ENCODE measurements around the gene OR10T2. TPM values are rescaled to one million over a fixed set of nuclear protein-coding genes. Genes with fewer than 3 reads are reported as not detected.

OR10T2 gene
- total and polyA plus RNA-seq, 2 of the 4 experiments (the other 2 are of a cell fraction), result not detected

DNA sequence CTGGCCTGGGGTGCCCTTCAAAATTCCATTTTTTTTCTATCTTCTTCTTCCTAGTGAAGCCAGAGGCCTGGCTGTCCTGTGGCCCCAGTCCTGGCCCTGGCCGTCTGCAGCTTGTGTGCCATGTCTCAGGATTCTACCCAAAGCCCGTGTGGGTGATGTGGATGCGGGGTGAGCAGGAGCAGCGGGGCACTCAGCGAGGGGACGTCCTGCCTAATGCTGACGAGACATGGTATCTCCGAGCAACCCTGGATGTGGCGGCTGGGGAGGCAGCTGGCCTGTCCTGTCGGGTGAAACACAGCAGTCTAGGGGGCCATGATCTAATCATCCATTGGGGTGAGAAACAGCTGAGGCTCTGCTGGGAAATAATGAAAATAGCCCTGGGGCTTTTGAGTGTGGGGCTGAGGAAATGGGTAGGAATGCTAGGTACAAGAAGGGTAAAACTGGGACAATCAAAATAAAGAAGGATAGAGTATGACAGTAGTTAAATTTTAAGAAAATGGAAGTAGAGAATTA is 43.4 kb downstream of the OR10T2 start:
- H3K9ac ChIP-seq (ENCODE audit: low read depth, low read length), result no peak overlapping the region
- no TSS peak for BruUV-seq (replicated peaks)
- H2BK120ac ChIP-seq (ENCODE audit: low read depth, low read length), result no peak overlapping the region
- no peak overlapping the region for H3K18ac ChIP-seq (ENCODE audit: low read depth, low read length)
- dilution Hi-C loops (cut with HindIII; ENCODE audit: low sequenced_read_pairs, unreplicated experiment) (no loop called here), intact Hi-C loops (cut with micrococcal nuclease) (no loop called here), in situ Hi-C loops (cut with MboI; ENCODE audit: low sequenced_read_pairs) (no loop called here)
- H3K79me1 ChIP-seq (ENCODE audit: low read depth in 1 of 2, low read length in 2 of 2), result no peaks in the 10 kb centered on the region
- TF ChIP-seq, protein P1, sequence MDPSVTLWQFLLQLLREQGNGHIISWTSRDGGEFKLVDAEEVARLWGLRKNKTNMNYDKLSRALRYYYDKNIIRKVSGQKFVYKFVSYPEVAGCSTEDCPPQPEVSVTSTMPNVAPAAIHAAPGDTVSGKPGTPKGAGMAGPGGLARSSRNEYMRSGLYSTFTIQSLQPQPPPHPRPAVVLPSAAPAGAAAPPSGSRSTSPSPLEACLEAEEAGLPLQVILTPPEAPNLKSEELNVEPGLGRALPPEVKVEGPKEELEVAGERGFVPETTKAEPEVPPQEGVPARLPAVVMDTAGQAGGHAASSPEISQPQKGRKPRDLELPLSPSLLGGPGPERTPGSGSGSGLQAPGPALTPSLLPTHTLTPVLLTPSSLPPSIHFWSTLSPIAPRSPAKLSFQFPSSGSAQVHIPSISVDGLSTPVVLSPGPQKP (IDR thresholded peaks at IDR 0.05; ENCODE audit: borderline replicate concordance, low read depth, low read length), result no peak
- TF ChIP-seq, protein P2, sequence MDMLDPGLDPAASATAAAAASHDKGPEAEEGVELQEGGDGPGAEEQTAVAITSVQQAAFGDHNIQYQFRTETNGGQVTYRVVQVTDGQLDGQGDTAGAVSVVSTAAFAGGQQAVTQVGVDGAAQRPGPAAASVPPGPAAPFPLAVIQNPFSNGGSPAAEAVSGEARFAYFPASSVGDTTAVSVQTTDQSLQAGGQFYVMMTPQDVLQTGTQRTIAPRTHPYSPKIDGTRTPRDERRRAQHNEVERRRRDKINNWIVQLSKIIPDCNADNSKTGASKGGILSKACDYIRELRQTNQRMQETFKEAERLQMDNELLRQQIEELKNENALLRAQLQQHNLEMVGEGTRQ (IDR thresholded peaks at IDR 0.05; ENCODE audit: low read depth, low read length), result no peak
- TF ChIP-seq SMC3 (IDR thresholded peaks at IDR 0.05; ENCODE audit: low read depth, low read length) (no peak), MAZ (IDR thresholded peaks at IDR 0.05; ENCODE audit: borderline replicate concordance, low read depth, low read length) (no peak), NFE2L2 (IDR thresholded peaks at IDR 0.05; ENCODE audit: low read depth, low read length) (no peak), BHLHE40 (IDR thresholded peaks at IDR 0.05; ENCODE audit: low read depth, low read length) (no peak), POLR2A (IDR thresholded peaks at IDR 0.05; ENCODE audit: low read depth, low read length) (no peak), MAFK (IDR thresholded peaks at IDR 0.05; ENCODE audit: low read depth, low read length) (no peak), RCOR1 (IDR thresholded peaks at IDR 0.05; ENCODE audit: insufficient replicate concordance, low read length) (no peak), CEBPB (IDR thresholded peaks at IDR 0.05; ENCODE audit: low read depth, low read length) (no peak), FOS (IDR thresholded peaks at IDR 0.05; ENCODE audit: low read depth, low read length) (no peak), RFX5 (IDR thresholded peaks at IDR 0.05; ENCODE audit: low read depth, low read length) (no peak), RAD21 (IDR thresholded peaks at IDR 0.05; ENCODE audit: low read length) (no peak), MXI1 (IDR thresholded peaks at IDR 0.05; ENCODE audit: borderline replicate concordance, low read depth, low read length) (no peak), CHD1 (IDR thresholded peaks at IDR 0.05; ENCODE audit: low read depth, low read length) (no peak)
- TF ChIP-seq, protein P3, sequence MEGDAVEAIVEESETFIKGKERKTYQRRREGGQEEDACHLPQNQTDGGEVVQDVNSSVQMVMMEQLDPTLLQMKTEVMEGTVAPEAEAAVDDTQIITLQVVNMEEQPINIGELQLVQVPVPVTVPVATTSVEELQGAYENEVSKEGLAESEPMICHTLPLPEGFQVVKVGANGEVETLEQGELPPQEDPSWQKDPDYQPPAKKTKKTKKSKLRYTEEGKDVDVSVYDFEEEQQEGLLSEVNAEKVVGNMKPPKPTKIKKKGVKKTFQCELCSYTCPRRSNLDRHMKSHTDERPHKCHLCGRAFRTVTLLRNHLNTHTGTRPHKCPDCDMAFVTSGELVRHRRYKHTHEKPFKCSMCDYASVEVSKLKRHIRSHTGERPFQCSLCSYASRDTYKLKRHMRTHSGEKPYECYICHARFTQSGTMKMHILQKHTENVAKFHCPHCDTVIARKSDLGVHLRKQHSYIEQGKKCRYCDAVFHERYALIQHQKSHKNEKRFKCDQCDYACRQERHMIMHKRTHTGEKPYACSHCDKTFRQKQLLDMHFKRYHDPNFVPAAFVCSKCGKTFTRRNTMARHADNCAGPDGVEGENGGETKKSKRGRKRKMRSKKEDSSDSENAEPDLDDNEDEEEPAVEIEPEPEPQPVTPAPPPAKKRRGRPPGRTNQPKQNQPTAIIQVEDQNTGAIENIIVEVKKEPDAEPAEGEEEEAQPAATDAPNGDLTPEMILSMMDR (conservative IDR thresholded peaks at IDR 0.05; ENCODE audit: low read depth, low read length), result no peak
- H2BK20ac ChIP-seq (ENCODE audit: low read depth, low read length), result no peak overlapping the region
- H3K27me3 ChIP-seq (ENCODE audit: control insufficient read depth, insufficient read depth, low read length), result no peaks in the 10 kb centered on the region
- no peaks in the 10 kb centered on the region for H3K4me1 ChIP-seq (ENCODE audit: control insufficient read depth, insufficient read depth, low read length)
- H3K9me1 ChIP-seq (ENCODE audit: insufficient read depth, low read length), result no peaks in the 10 kb centered on the region
- no peak overlapping the region for H2AK5ac ChIP-seq (ENCODE audit: low read depth, low read length)
- no peak overlapping the region for H3K4ac ChIP-seq (ENCODE audit: low read depth, low read length)
- 47% methylated on average over 4 of the region's 10 CpGs; no CpG with 5 or more reads in 1 of the 2 experiments for WGBS, 2 experiments (ENCODE audit: extremely low coverage in 2 of 2, insufficient read length in 1 of 2)
- DNase-seq (no peak), ATAC-seq (ENCODE audit: low read depth) (no peak)
- no peak overlapping the region for H2BK5ac ChIP-seq (ENCODE audit: low read depth, low read length, poor library complexity, severe bottlenecking)
- H3K14ac ChIP-seq (replicated peaks; ENCODE audit: low read depth, low read length), result no peak overlapping the region
- no peak overlapping the region for H3K4me3 ChIP-seq (ENCODE audit: insufficient read depth, low read depth, low read length)
- no peaks in the 10 kb centered on the region for H3K36me3 ChIP-seq (ENCODE audit: control insufficient read depth, insufficient read depth, low read length)
- no peaks in the 10 kb centered on the region; the same call in 1 of the 2 replicates for H3K9me3 ChIP-seq (ENCODE audit: control insufficient read depth, insufficient read depth, low read length)
- H4K5ac ChIP-seq (ENCODE audit: low read depth, low read length), result no peak overlapping the region
- no peak overlapping the region for H4K91ac ChIP-seq (ENCODE audit: insufficient read depth, low read depth, low read length)
- H3K23ac ChIP-seq (ENCODE audit: low read depth, low read length), result no peak overlapping the region
- H2AK9ac ChIP-seq (replicated peaks; ENCODE audit: low read depth, low read length, poor library complexity), result no peak overlapping the region
- H4K8ac ChIP-seq (ENCODE audit: low read depth in 2 of 2, low read length in 2 of 2), result no peak overlapping the region
- no peak overlapping the region for H3K4me2 ChIP-seq (ENCODE audit: low read depth, low read length)
- ChIA-PET CTCF (interaction anchor here (0.7 kb wide), 1 partner anchor 27 kb away, joined by 3 read pairs; no protein-coding TSS in a partner anchor), POLR2A (ENCODE audit: unreplicated experiment) (no interaction called here)
- H2BK15ac ChIP-seq (ENCODE audit: low read depth, low read length), result no peak overlapping the region
- no peak overlapping the region for H2AFZ ChIP-seq (replicated peaks; ENCODE audit: low read length, poor library complexity)
- H3K56ac ChIP-seq (ENCODE audit: extremely low read depth, insufficient read depth, low read length), result no peak overlapping the region
- H3K27ac ChIP-seq (ENCODE audit: insufficient read depth, low read length), result no peak overlapping the region
- H4K20me1 ChIP-seq (ENCODE audit: insufficient read depth, low read length), result no peaks in the 10 kb centered on the region

Measured in IMR-90 (cell line).